HEK293T (cell line): ENCODE data around the gene SEPTIN1.

Source experiments
- CTCF ChIA-PET: fragments of 350-600 bp; formaldehyde crosslinking; extraction: SDS; loops from one replicate; lab custom pipeline; 2021; ENCODE audit warnings: antibody characterized with exemption, inconsistent platforms; lab: Yijun Ruan, JAX
- POLR2A ChIA-PET: fragments of 350-600 bp; formaldehyde crosslinking; extraction: SDS; loops from one replicate; lab custom pipeline; 2020; ENCODE audit warnings: antibody characterized with exemption, inconsistent platforms; lab: Yijun Ruan, JAX
- DNase-seq: peaks from one replicate; pipeline ENCODE4 v3.0.0; 2012; ENCODE audit warnings: mixed read lengths; ENCODE audit errors: extremely low spot score
- ARNT ChIP-seq: fragments of 450-650 bp; IDR thresholded peaks from 2 replicates; pipeline ENCODE4 v1.6.1; 2017; ENCODE audit warnings: mild to moderate bottlenecking
- BHLHE40 ChIP-seq: fragments of 450-650 bp; IDR thresholded peaks from 2 replicates; pipeline ENCODE4 v1.6.1; 2016; ENCODE audit warnings: mild to moderate bottlenecking, moderate library complexity, borderline replicate concordance
- CTBP1 ChIP-seq: fragments of 450-650 bp; IDR thresholded peaks from 2 replicates; pipeline ENCODE4 v1.6.1; 2016; ENCODE audit warnings: borderline replicate concordance
- ELF4 ChIP-seq: fragments of 450-650 bp; IDR thresholded peaks from 2 replicates; pipeline ENCODE4 v1.6.1; 2017; ENCODE audit warnings: antibody characterized with exemption
- FOXA1 ChIP-seq: fragments of 450-650 bp; IDR thresholded peaks from 2 replicates; pipeline ENCODE4 v1.6.1; 2016; ENCODE audit warnings: mild to moderate bottlenecking
- FOXK2 ChIP-seq: fragments of 450-650 bp; IDR thresholded peaks from 2 replicates; pipeline ENCODE4 v1.6.1; 2016; ENCODE audit warnings: mild to moderate bottlenecking
- FOXM1 ChIP-seq: fragments of 450-650 bp; IDR thresholded peaks from 2 replicates; pipeline ENCODE4 v1.6.1; 2017; ENCODE audit warnings: mild to moderate bottlenecking, borderline replicate concordance
- HDGF ChIP-seq: fragments of 450-650 bp; IDR thresholded peaks from 2 replicates; pipeline ENCODE4 v1.6.1; 2017; ENCODE audit warnings: antibody characterized with exemption, borderline replicate concordance
- L3MBTL2 ChIP-seq: fragments of 450-650 bp; conservative IDR thresholded peaks from 2 replicates; pipeline ENCODE4 v1.6.1; 2016; ENCODE audit warnings: mild to moderate bottlenecking
- LEF1 ChIP-seq: fragments of 450-650 bp; IDR thresholded peaks from 2 replicates; pipeline ENCODE4 v1.6.1; 2017; ENCODE audit warnings: mild to moderate bottlenecking, borderline replicate concordance
- NFRKB ChIP-seq: fragments of 450-650 bp; IDR thresholded peaks from 2 replicates; pipeline ENCODE4 v1.6.1; 2016; ENCODE audit warnings: mild to moderate bottlenecking, moderate library complexity
- SP1 ChIP-seq: fragments of 450-650 bp; IDR thresholded peaks from 2 replicates; pipeline ENCODE4 v1.6.1; 2017
- SUZ12 ChIP-seq: fragments of 450-650 bp; IDR thresholded peaks from 2 replicates; pipeline ENCODE4 v1.6.1; 2016; ENCODE audit warnings: mild to moderate bottlenecking
- TARDBP ChIP-seq: fragments of 450-650 bp; IDR thresholded peaks from 2 replicates; pipeline ENCODE4 v1.6.1; 2016
- ZNF384 ChIP-seq: fragments of 450-650 bp; IDR thresholded peaks from 2 replicates; pipeline ENCODE4 v1.6.1; 2016
- TF ChIP-seq, protein P1 (sequence below): fragments of 450-650 bp; IDR thresholded peaks from 2 replicates; pipeline ENCODE4 v1.6.1; 2016

The SEPTIN1 gene

DNA sequence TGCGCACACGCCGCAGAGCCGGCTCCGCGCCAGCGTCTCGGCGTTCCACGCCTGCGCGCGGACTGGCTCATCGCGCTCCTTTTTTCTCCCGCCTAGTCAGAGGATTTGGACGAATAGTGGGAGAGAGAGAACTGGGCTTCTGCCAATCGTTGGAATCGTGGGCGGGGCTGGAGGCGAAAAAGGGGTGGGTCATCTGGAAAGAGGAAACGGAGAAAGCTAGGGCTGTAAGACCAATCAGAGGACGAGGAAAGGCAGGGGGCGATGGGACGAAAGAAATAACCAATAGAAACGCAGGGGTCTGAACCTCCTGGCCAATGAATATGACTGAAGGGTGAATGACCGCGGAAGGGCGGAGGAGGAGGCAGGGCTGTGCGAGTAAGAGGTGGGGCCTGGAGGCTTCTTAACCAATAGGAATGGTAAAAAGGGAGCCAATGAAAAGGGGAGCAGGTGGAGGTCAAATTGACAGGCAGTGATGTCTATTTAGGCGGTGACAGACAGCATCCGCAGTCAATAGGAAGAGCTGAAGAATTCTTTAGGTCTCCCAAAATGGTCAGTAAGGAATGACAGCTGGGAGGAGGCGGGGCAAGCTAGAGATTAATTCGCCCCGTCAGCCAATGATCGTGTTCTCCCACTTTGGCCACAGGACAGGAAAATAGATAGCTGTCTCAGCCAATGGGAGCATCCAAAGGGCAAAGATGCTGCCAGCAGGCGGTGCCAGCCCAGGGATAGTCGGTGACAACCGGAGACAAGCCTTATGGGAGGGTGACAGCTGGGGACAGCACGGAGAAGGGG is 11.7 kb downstream of the SEPTIN1 start, which contains the start of gene TBC1D10B:
Gene TBC1D10B, minus strand, starts transcription at position 39 of the 792 bp plus-strand sequence. CDS start 311 bp downstream, outside the sequence.
- POLR2A ChIA-PET, result interaction anchor here (0.6 to 6.0 kb wide), 26 partner anchors 11 to 563 kb away, joined by 3 to 95 read pairs (median 5); partner anchors contain the start of genes ALDOA, CD2BP2, CORO1A and DCTPP1

DNA sequence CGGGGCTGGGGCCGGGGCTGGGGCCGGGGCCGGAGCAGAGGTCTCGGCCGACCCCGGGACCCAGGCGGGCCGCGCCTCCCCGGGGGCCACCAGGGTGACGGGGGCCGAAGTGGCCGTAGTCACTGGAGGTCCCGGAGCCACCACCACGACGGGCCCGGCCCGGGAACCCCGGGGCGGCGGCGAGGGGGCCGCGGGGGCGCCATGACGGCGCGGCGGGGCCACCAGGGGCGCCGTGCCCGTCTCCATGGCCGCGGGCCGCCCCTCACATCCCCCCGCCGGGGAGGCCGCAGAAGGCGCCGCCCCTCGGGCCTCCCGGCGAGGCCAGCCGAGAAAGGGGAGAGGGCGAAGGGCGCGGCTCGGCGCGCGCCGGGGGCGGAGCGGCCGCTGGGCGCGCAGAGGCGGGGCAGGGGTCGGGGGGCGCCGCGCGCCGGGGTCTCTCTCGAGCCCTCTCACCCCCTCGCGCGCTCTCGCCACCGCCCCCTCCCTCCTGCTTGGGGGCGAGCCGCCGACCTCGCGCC is 12.4 kb downstream of the SEPTIN1 start:
- no peak for TF ChIP-seq TARDBP
- TF ChIP-seq ZNF384, result no peak
- no peak for TF ChIP-seq SP1
- TF ChIP-seq NFRKB, result no peak
- TF ChIP-seq ELF4, result no peak
- TF ChIP-seq HDGF, result no peak
- no peak for TF ChIP-seq CTBP1
- no peak for TF ChIP-seq L3MBTL2
- TF ChIP-seq ARNT, result no peak
- no peak for TF ChIP-seq LEF1
- TF ChIP-seq BHLHE40, result no peak
- TF ChIP-seq, protein P1, sequence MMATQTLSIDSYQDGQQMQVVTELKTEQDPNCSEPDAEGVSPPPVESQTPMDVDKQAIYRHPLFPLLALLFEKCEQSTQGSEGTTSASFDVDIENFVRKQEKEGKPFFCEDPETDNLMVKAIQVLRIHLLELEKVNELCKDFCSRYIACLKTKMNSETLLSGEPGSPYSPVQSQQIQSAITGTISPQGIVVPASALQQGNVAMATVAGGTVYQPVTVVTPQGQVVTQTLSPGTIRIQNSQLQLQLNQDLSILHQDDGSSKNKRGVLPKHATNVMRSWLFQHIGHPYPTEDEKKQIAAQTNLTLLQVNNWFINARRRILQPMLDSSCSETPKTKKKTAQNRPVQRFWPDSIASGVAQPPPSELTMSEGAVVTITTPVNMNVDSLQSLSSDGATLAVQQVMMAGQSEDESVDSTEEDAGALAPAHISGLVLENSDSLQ, result no peak
- TF ChIP-seq FOXM1, result no peak
- no peak for TF ChIP-seq FOXA1
- TF ChIP-seq SUZ12, result no peak
- TF ChIP-seq FOXK2, result no peak
- ChIA-PET POLR2A (interaction anchor here (1.0 to 6.0 kb wide), 8 partner anchors 13 to 562 kb away, joined by 3 to 95 read pairs (median 6); partner anchors contain the start of genes CD2BP2, TBX6, ZNF48 and ZNF771), CTCF (interaction anchor here (0.6 to 1.3 kb wide), 3 partner anchors 38 to 302 kb away, joined by 3 to 8 read pairs (median 6); partner anchors contain the start of gene ZNF771)
- DNase-seq, result no peak

More for the DNA sequence above, 11.7 kb downstream of the SEPTIN1 start, which contains the start of gene TBC1D10B:
- no peak for TF ChIP-seq FOXA1
- peak; percentile 95 for TF ChIP-seq SP1
- TF ChIP-seq HDGF, result no peak
- TF ChIP-seq ZNF384, result no peak
- no peak for TF ChIP-seq SUZ12
- no peak for TF ChIP-seq NFRKB
- TF ChIP-seq TARDBP, result no peak
- no peak for TF ChIP-seq ARNT
- TF ChIP-seq LEF1, result no peak
- TF ChIP-seq, protein P1, result peak; percentile 100
- TF ChIP-seq L3MBTL2, result no peak
- TF ChIP-seq FOXM1, result no peak
- no peak for TF ChIP-seq FOXK2
- no peak for TF ChIP-seq CTBP1
- DNase-seq, result peak; percentile 98
- CTCF ChIA-PET, result interaction anchor here (0.6 to 1.8 kb wide), 12 partner anchors 17 to 279 kb away, joined by 3 to 10 read pairs (median 4); partner anchors contain the start of genes CD2BP2, DCTPP1, TBX6 and ZNF48

DNA sequence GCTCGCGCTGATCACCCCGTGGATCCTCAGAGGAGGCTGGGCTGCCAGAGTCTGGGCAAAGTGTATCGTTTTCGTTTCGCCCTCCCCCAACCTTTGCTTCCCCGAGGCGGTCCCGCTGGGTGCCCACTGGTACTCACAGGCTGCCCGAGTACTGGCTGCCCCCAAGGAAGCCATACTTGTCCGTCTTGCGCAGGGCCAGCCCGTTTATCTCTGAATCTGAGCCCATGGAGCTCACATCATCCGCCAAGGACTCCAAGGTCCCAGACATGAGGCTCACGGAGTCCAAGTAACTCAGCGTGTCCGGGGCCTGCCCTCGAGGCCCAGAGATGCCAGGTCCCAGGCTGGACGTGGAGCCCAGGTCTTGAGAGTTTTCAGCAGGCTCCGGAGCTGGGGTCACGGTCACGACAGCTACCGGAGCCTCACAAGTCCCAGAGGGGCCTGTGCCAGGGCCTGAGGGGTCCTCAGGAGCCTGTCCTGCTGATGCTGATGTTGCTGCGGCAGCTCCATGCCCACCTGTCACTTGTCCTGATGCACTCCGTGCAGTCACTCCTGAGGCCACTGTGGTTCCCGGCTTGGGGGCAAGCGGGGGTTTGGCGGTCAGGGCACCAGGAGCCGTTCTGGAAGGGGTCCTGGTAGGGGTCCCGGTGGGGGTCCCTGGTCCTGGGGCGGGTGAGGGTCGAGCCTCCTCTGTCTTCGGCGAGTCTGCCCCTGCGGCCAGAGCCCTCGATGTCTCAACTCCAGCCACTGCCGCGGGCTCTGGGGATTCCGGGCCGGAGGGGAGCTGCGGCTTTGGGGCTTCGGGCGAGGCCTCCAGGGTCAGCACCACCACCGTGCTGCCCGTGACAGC is 13.0 kb downstream of the SEPTIN1 start:
- no peak for TF ChIP-seq ELF4
- no peak for TF ChIP-seq L3MBTL2
- TF ChIP-seq ARNT, result no peak
- TF ChIP-seq FOXM1, result no peak
- no peak for DNase-seq
- CTCF ChIA-PET, result interaction anchor here (0.6 to 1.3 kb wide), 3 partner anchors 10 to 301 kb away, joined by 3 to 6 read pairs (median 5); no protein-coding TSS in a partner anchor
- POLR2A ChIA-PET, result interaction anchor here (0.6 to 6.0 kb wide), 11 partner anchors 9 to 295 kb away, joined by 3 to 95 read pairs (median 4); partner anchors contain the start of genes CD2BP2, TBX6, ZNF48 and ZNF689

DNA sequence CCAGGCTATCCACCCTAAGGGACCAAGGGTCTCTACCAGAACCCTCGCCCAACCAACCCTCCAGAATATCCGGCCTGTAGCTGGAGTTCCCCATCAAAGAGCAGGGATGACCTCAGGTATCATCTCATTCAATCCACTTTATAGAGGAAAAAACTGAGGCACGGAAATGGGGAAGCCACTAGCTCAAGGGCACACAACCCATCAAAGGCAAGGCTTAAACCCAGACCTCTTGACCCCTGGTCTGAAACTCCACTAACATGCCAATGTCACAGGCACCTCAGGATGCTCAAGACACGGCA is 13.6 kb downstream of the SEPTIN1 start:
- DNase-seq, result no peak
- ChIA-PET POLR2A (interaction anchor here (0.6 to 6.0 kb wide), 9 partner anchors 9 to 294 kb away, joined by 3 to 95 read pairs (median 4); partner anchors contain the start of genes CD2BP2, ZNF48, ZNF689 and ZNF771), CTCF (interaction anchor here (1.1 to 1.3 kb wide), 2 partner anchors 9 to 41 kb away, joined by 5 to 6 read pairs; no protein-coding TSS in a partner anchor)
- TF ChIP-seq LEF1 (no peak), FOXA1 (no peak), ARNT (no peak), CTBP1 (no peak), HDGF (no peak), L3MBTL2 (no peak), ELF4 (no peak), SUZ12 (no peak), ZNF384 (no peak), BHLHE40 (no peak), TARDBP (no peak), FOXK2 (no peak), FOXM1 (no peak), NFRKB (no peak), SP1 (no peak)
- TF ChIP-seq, protein P1, result no peak
